DOHH2 (cell line): ENCODE results near the gene CIPC.

Experiments
- H3F3A ChIP-seq: fragments of 200-600 bp; sonication (generic), shearing (Covaris generic); 2 replicates; pipeline ENCODE4 v1.6.0; 2016; ENCODE audit warnings: antibody characterized with exemption, mild to moderate bottlenecking; ENCODE audit not compliant: control insufficient read depth, insufficient read depth
- H3K27ac ChIP-seq: fragments of 200-600 bp; sonication (generic); 2 replicates; pipeline ENCODE4 v1.5.1; 2014; ENCODE audit warnings: low read depth, mild to moderate bottlenecking, low read length, moderate library complexity
- H3K27me3 ChIP-seq: fragments of 200-600 bp; sonication (generic); 2 replicates; pipeline ENCODE4 v1.6.1; 2014; ENCODE audit warnings: mild to moderate bottlenecking, low read length, mixed read lengths; ENCODE audit not compliant: control insufficient read depth
- H3K36me3 ChIP-seq: fragments of 200-600 bp; sonication (generic); 2 replicates; pipeline ENCODE4 v1.6.1; 2014; ENCODE audit warnings: mild to moderate bottlenecking, low read length, moderate library complexity, mixed read lengths; ENCODE audit not compliant: control insufficient read depth
- H3K4me1 ChIP-seq: fragments of 200-600 bp; sonication (generic); 2 replicates; pipeline ENCODE4 v1.6.1; 2014; ENCODE audit warnings: mild to moderate bottlenecking, low read length, mixed read lengths; ENCODE audit not compliant: control insufficient read depth
- H3K4me2 ChIP-seq: fragments of 200-600 bp; sonication (generic); 2 replicates; pipeline ENCODE4 v1.6.0; 2014; ENCODE audit warnings: mild to moderate bottlenecking, low read length, moderate library complexity
- H3K4me3 ChIP-seq: fragments of 200-600 bp; sonication (generic); 2 replicates; pipeline ENCODE4 v1.5.1; 2014; ENCODE audit warnings: mild to moderate bottlenecking, low read length, mixed read lengths
- H3K79me2 ChIP-seq: fragments of 200-600 bp; sonication (generic); 2 replicates; pipeline ENCODE4 v1.6.1; 2014; ENCODE audit warnings: mild to moderate bottlenecking, low read length, mixed read lengths; ENCODE audit not compliant: control insufficient read depth
- H3K9me2 ChIP-seq: fragments of 200-600 bp; sonication (generic); replicated peaks from 2 replicates; pipeline ENCODE4 v1.6.1; 2014; ENCODE audit warnings: mild to moderate bottlenecking, low read length, mixed read lengths; ENCODE audit not compliant: control insufficient read depth
- H3K9me3 ChIP-seq: fragments of 200-600 bp; sonication (generic); 2 replicates; pipeline ENCODE4 v1.6.1; 2014; ENCODE audit warnings: antibody characterized with exemption, low read length, mixed read lengths; ENCODE audit not compliant: control insufficient read depth, insufficient read depth
- H4K20me1 ChIP-seq: fragments of 200-600 bp; sonication (generic); 2 replicates; pipeline ENCODE4 v1.6.0; 2014; ENCODE audit warnings: low read depth, mild to moderate bottlenecking, antibody characterized with exemption, low read length, moderate library complexity; ENCODE audit not compliant: control insufficient read depth, insufficient read depth
- EZH2phosphoT487 ChIP-seq: fragments of 200-600 bp; sonication (generic); IDR thresholded peaks from 2 replicates; pipeline ENCODE4 v1.6.1; 2017; ENCODE audit warnings: borderline replicate concordance, mild to moderate bottlenecking, antibody characterized with exemption, low read length, moderate library complexity, mixed read lengths
- TF ChIP-seq, protein P1 (sequence below): fragments of 200-600 bp; sonication (generic); IDR thresholded peaks from one replicate; pipeline ENCODE4 v1.5.1; 2014; ENCODE audit warnings: antibody characterized with exemption, mild to moderate bottlenecking, low read depth, low read length; ENCODE audit not compliant: poor library complexity, severe bottlenecking

CIPC gene

DNA sequence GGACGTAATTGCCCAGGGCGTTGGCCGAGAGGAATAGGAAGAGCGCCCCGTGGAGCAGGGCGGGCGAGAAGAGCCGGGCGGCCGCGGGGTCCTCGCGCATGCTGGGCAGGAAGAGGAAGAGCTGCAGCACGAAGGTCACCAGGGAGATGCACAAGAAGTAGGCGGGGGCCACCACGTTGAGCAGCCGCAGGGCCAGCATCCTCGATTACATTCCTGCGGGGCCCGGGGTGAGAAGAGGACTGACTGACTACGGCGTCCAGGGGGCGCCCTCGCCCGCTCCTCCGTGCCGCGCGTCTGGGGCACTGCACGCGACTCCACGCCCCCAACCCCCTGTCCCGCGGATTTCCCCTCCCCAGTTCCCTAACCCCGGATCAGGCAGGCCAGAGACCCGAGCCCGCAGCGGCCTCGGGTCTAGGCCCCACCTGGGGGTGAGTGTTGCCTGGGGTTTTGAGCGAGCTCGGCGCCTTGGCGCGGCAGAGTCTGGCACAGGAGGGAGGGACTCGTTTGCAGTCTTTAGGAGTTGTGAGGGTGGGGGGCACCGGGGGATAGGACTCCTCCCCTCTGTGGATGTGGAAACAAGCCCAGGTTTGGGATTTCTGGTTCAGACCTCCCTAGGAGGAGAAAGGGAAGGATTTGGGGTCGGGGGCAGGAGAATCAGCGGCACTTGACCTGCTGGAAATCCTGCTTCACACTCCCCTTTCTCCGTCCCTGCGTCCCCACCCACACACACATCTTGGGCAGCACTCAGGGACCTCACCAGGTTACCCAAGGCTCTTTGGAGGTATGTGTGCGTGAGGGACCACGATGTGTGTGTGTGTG lies 41.7 kb downstream of the CIPC start:
- H3K4me1 ChIP-seq: peaks cover 13% of the 10 kb centered on the region
- peak overlapping the region; percentile 42 for H3K4me2 ChIP-seq
- H3F3A ChIP-seq: no peaks in the 10 kb centered on the region
- H3K9me3 ChIP-seq: no peaks in the 10 kb centered on the region
- TF ChIP-seq, protein P1, sequence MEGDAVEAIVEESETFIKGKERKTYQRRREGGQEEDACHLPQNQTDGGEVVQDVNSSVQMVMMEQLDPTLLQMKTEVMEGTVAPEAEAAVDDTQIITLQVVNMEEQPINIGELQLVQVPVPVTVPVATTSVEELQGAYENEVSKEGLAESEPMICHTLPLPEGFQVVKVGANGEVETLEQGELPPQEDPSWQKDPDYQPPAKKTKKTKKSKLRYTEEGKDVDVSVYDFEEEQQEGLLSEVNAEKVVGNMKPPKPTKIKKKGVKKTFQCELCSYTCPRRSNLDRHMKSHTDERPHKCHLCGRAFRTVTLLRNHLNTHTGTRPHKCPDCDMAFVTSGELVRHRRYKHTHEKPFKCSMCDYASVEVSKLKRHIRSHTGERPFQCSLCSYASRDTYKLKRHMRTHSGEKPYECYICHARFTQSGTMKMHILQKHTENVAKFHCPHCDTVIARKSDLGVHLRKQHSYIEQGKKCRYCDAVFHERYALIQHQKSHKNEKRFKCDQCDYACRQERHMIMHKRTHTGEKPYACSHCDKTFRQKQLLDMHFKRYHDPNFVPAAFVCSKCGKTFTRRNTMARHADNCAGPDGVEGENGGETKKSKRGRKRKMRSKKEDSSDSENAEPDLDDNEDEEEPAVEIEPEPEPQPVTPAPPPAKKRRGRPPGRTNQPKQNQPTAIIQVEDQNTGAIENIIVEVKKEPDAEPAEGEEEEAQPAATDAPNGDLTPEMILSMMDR: peak; percentile 86
- no peak; the same call in 1 of the 2 replicates for TF ChIP-seq EZH2phosphoT487
- no peaks in the 10 kb centered on the region for H3K79me2 ChIP-seq
- peaks cover 89% of the 10 kb centered on the region for H3K27me3 ChIP-seq
- H3K4me3 ChIP-seq: no peak overlapping the region
- no peak overlapping the region for H3K27ac ChIP-seq
- no peaks in the 10 kb centered on the region for H3K36me3 ChIP-seq
- no peaks in the 10 kb centered on the region for H3K9me2 ChIP-seq
- H4K20me1 ChIP-seq: no peaks in the 10 kb centered on the region

DNA sequence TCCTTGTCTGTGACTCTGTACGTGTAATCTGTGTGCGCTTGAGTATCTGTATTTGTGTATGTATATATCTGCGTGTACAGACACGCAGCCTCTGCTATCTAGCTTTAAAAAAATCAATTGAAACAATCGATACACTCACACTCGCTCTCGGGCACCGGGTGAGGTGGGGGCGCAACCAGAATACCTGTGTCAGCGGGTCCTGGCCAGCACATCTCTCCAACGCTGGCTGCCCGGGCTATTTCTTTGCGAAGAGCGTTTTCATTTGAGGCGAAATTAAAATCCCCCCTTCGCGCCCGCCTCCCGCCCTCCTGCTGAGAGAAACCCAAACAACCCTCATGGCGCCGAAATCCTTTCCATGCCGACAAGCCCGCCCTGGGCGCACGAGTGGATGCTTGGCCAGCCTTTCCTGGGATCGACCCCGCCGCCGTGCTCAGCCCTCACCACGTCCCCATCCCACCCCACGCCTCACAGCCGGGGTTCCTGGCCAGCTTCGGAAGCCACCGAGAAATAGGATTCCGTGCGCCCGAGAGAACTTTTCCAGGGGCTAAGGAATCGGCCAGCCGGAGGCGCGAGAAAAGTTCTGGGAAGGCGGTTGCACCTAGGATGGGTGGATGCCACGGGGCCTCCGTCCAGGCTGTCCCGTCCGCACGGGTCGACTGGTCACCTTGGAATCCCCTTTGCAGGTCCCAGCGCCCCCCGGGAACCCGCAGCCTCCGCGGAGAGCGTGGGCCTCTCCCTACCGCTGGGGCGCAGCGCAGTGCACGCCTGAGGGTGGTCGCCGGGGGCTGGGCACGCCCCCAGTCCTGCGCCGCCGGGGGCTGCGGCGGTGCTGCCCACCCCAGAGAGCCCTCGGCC lies 42.5 kb downstream of the CIPC start:
- Histone ChIP-seq H3K4me3 (0 out of 2 replicates have a peak overlapping the region, but pooled peaks have one; percentile 4), H3K4me2 (peak overlapping the region; percentile 42), H3K9me2 (no peaks in the 10 kb centered on the region), H3K36me3 (no peaks in the 10 kb centered on the region), H3K27me3 (peaks cover 89% of the 10 kb centered on the region), H3K4me1 (peaks cover 13% of the 10 kb centered on the region), H4K20me1 (no peaks in the 10 kb centered on the region), H3F3A (no peaks in the 10 kb centered on the region), H3K9me3 (no peaks in the 10 kb centered on the region), H3K27ac (no peak overlapping the region), H3K79me2 (no peaks in the 10 kb centered on the region)
- TF ChIP-seq, protein P1: peak; percentile 21
- TF ChIP-seq EZH2phosphoT487: no peak

DNA sequence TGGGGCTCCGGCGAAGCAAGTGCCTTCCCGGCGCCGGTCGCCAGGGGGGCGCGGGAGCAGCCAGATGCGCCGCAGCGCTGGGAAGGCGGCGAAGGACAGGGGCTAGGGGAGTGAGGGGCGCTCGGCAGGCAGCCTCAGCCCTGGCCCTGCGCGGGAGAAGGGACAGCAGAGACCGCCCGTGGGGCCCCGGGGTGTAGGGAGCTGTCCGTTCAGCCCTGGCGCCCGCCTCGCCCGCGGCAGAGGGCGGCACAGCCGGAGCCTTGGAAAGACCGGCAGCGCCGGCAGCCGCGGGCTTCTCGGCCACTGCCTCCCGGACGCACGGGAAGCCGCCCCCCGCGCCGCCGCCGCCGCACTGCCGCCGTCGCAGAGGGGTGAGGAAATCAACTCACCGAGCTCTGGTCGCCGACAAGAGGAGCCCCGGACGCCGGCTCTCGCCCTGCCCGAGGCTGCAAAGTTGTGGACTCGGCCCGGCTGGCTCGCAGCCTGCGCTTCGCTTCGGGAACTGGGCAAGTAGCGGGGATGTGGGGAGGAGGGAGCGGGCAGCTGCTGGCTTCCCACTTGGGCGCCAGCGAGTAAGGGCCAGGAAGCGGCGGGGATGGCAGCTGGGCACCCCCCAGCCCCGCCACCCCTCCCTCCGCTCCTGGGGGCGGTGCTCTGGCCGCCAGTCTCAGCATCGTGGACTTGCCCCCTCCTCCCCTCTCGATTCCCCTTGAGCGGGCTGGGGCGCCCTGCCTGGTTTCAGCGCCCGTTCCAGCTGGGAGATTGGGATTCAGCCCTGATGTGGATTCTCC lies 43.4 kb downstream of the CIPC start, which contains the start of gene ZDHHC22:
Gene ZDHHC22 (minus strand): TSS at position 578 of the 791 bp plus-strand sequence. CDS start 2,053 bp downstream, outside the sequence.
- H3K36me3 ChIP-seq: no peaks in the 10 kb centered on the region
- H3K4me1 ChIP-seq: peaks cover 13% of the 10 kb centered on the region
- H3K27ac ChIP-seq: no peak within 1 kb of the TSS
- TF ChIP-seq, protein P1: no peak
- TF ChIP-seq EZH2phosphoT487: 0 out of 2 replicates have a peak, but pooled peaks have one; percentile 41
- no peaks in the 10 kb centered on the region for H3F3A ChIP-seq
- no peaks in the 10 kb centered on the region for H4K20me1 ChIP-seq
- peak within 1 kb of the TSS; percentile 42 for H3K4me2 ChIP-seq
- H3K27me3 ChIP-seq: peaks cover 93% of the 10 kb centered on the region
- 0 out of 2 replicates have a peak within 1 kb of the TSS, but pooled peaks have one; percentile 4 for H3K4me3 ChIP-seq
- no peaks in the 10 kb centered on the region for H3K9me3 ChIP-seq
- H3K9me2 ChIP-seq: no peaks in the 10 kb centered on the region
- H3K79me2 ChIP-seq: no peaks in the 10 kb centered on the region
